Islet precursor cell (in vitro differentiated cells): ENCODE measurements around the gene MAFB.

ENCODE experiments used
- DNase-seq: peaks from one replicate; pipeline ENCODE4 v3.0.0-alpha.2; 2018

Gene MAFB

GRCh38 chr20:40652441-40652987 lies 36.5 kb downstream of the MAFB start:
- no peak for DNase-seq

- no peak for DNase-seq
Observed at GRCh38 chr20:40651151-40651550, 37.9 kb downstream of the MAFB start.

- no peak for DNase-seq
Observed at GRCh38 chr20:40650707-40651106, 38.3 kb downstream of the MAFB start.

- no peak for DNase-seq
Observed at GRCh38 chr20:40648210-40649072, 40.6 kb downstream of the MAFB start.

- DNase-seq, result no peak
Observed at GRCh38 chr20:40646813-40647212, 42.2 kb downstream of the MAFB start.

- no peak for DNase-seq
Observed at GRCh38 chr20:40646361-40646760, 42.7 kb downstream of the MAFB start.

- no peak for DNase-seq
Observed at GRCh38 chr20:40644863-40645262, 44.2 kb downstream of the MAFB start.

GRCh38 chr20:40643891-40644290 lies 45.1 kb downstream of the MAFB start:
- no peak for DNase-seq

GRCh38 chr20:40641809-40642208 lies 47.2 kb downstream of the MAFB start:
- no peak for DNase-seq

- no peak for DNase-seq
Observed at GRCh38 chr20:40641202-40641601, 47.8 kb downstream of the MAFB start.

GRCh38 chr20:40640667-40641066 lies 48.4 kb downstream of the MAFB start:
- no peak for DNase-seq

GRCh38 chr20:40639676-40640355 lies 49.2 kb downstream of the MAFB start:
- peak; percentile 20 for DNase-seq

- DNase-seq, result peak; percentile 1
Observed at GRCh38 chr20:40639132-40639531, 49.9 kb downstream of the MAFB start.

GRCh38 chr20:40638414-40638813 lies 50.6 kb downstream of the MAFB start:
- peak; percentile 75 for DNase-seq

- peak; percentile 8 for DNase-seq
Observed at GRCh38 chr20:40637176-40637575, 51.9 kb downstream of the MAFB start.

GRCh38 chr20:40636486-40636885 lies 52.5 kb downstream of the MAFB start:
- DNase-seq, result peak; percentile 25

GRCh38 chr20:40635971-40636370 lies 53.1 kb downstream of the MAFB start:
- DNase-seq, result peak; percentile 13
